OCI-LY1 (cell line): ENCODE data around the gene XPO6.

Source experiments
- H2AFZ ChIP-seq: fragments of 200-600 bp; sonication (generic), shearing (Covaris generic); 2 replicates; pipeline ENCODE4 v1.6.0; 2014; ENCODE audit warnings: antibody characterized with exemption, mild to moderate bottlenecking, low read length
- H3F3A ChIP-seq: fragments of 200-600 bp; sonication (generic), shearing (Covaris generic); 2 replicates; pipeline ENCODE4 v1.6.0; 2014; ENCODE audit warnings: mild to moderate bottlenecking, antibody characterized with exemption, low read length, moderate library complexity; ENCODE audit not compliant: insufficient read depth
- H3K27ac ChIP-seq: fragments of 200-600 bp; sonication (generic); 2 replicates; pipeline ENCODE4 v1.5.1; 2014; ENCODE audit warnings: low read length, mixed run types, mild to moderate bottlenecking, low read depth; ENCODE audit not compliant: poor library complexity, severe bottlenecking
- H3K27me3 ChIP-seq: fragments of 200-600 bp; sonication (generic); 2 replicates; pipeline ENCODE4 v1.6.0; 2014; ENCODE audit warnings: antibody characterized with exemption, mild to moderate bottlenecking, low read length, moderate library complexity; ENCODE audit not compliant: insufficient read depth
- H3K36me3 ChIP-seq: fragments of 200-600 bp; sonication (generic); 2 replicates; pipeline ENCODE4 v1.6.1; 2014; ENCODE audit warnings: mild to moderate bottlenecking, antibody characterized with exemption, low read length, moderate library complexity, mixed read lengths; ENCODE audit not compliant: insufficient read depth
- H3K4me1 ChIP-seq: fragments of 200-600 bp; sonication (generic); 2 replicates; pipeline ENCODE4 v1.5.1; 2014; ENCODE audit warnings: mild to moderate bottlenecking, low read length, moderate library complexity; ENCODE audit not compliant: insufficient read depth, severe bottlenecking
- H3K4me2 ChIP-seq: fragments of 200-600 bp; sonication (generic), shearing (Covaris generic); 2 replicates; pipeline ENCODE4 v1.6.1; 2014; ENCODE audit warnings: low read length
- H3K4me3 ChIP-seq: fragments of 200-600 bp; sonication (generic); 2 replicates; pipeline ENCODE4 v1.5.1; 2014; ENCODE audit warnings: low read length, low read depth, mild to moderate bottlenecking, mixed read lengths; ENCODE audit not compliant: poor library complexity, severe bottlenecking
- H3K79me2 ChIP-seq: fragments of 200-600 bp; shearing (Covaris generic); 2 replicates; pipeline ENCODE4 v1.6.1; 2016; ENCODE audit warnings: mixed run types, low read length, mixed read lengths; ENCODE audit not compliant: insufficient read depth
- H3K9ac ChIP-seq: fragments of 200-600 bp; sonication (generic), shearing (Covaris generic); 2 replicates; pipeline ENCODE4 v1.6.1; 2014; ENCODE audit warnings: mild to moderate bottlenecking, low read length, mixed read lengths
- H3K9me2 ChIP-seq: fragments of 200-600 bp; sonication (generic), shearing (Covaris generic); 2 replicates; pipeline ENCODE4 v1.6.1; 2014; ENCODE audit warnings: low read depth, mild to moderate bottlenecking, low read length, mixed read lengths
- H3K9me3 ChIP-seq: fragments of 200-600 bp; shearing (Covaris generic); 2 replicates; pipeline ENCODE4 v1.6.1; 2014; ENCODE audit warnings: low read length, mixed read lengths
- H4K20me1 ChIP-seq: fragments of 200-600 bp; sonication (generic), shearing (Covaris generic); 2 replicates; pipeline ENCODE4 v1.6.0; 2016; ENCODE audit warnings: mild to moderate bottlenecking, low read length; ENCODE audit not compliant: insufficient read depth
- CTCF ChIP-seq: fragments of 200-600 bp; sonication (generic), shearing (Covaris generic); IDR thresholded peaks from 2 replicates; pipeline ENCODE4 v1.5.1; 2017; ENCODE audit warnings: mild to moderate bottlenecking, antibody characterized with exemption, low read length, moderate library complexity, mixed read lengths
- EZH2 ChIP-seq: fragments of 200-600 bp; sonication (generic), shearing (Covaris generic); IDR thresholded peaks from 2 replicates; pipeline ENCODE4 v1.8.0; 2017; ENCODE audit warnings: borderline replicate concordance, mixed run types, mild to moderate bottlenecking, antibody characterized with exemption, low read length, moderate library complexity, mixed read lengths

The XPO6 gene

GRCh38 chr16:28078261-28078660, 133.5 kb downstream of the XPO6 start:
- Histone ChIP-seq H3K9me3 (no peaks in the 10 kb centered on the region), H3K4me1 (no peaks in the 10 kb centered on the region), H3K79me2 (no peaks in the 10 kb centered on the region), H2AFZ (no peak overlapping the region), H4K20me1 (no peaks in the 10 kb centered on the region), H3K36me3 (no peaks in the 10 kb centered on the region), H3K27ac (no peak overlapping the region), H3K4me3 (no peak overlapping the region), H3K9ac (no peak overlapping the region), H3F3A (no peaks in the 10 kb centered on the region), H3K9me2 (no peaks in the 10 kb centered on the region), H3K4me2 (no peak overlapping the region), H3K27me3 (no peaks in the 10 kb centered on the region; the same call in 1 of the 2 replicates)
- TF ChIP-seq EZH2 (no peak), CTCF (no peak)

- Histone ChIP-seq H3K27me3 (no peaks in the 10 kb centered on the region; the same call in 1 of the 2 replicates), H3K4me3 (no peak overlapping the region), H4K20me1 (no peaks in the 10 kb centered on the region), H3K36me3 (no peaks in the 10 kb centered on the region), H3K27ac (no peak overlapping the region), H3K9me3 (no peaks in the 10 kb centered on the region), H3K4me2 (no peak overlapping the region), H3K4me1 (no peaks in the 10 kb centered on the region), H3F3A (no peaks in the 10 kb centered on the region), H3K9ac (no peak overlapping the region), H2AFZ (no peak overlapping the region), H3K9me2 (no peaks in the 10 kb centered on the region), H3K79me2 (no peaks in the 10 kb centered on the region)
- TF ChIP-seq EZH2 (no peak), CTCF (no peak)
These were observed 137.9 kb downstream of the XPO6 start for GRCh38 chr16:28073836-28074235.

- H3K4me1 ChIP-seq, result no peaks in the 10 kb centered on the region
- no peak overlapping the region for H3K9ac ChIP-seq
- no peaks in the 10 kb centered on the region for H3K9me2 ChIP-seq
- no peak overlapping the region for H2AFZ ChIP-seq
- no peak overlapping the region for H3K4me3 ChIP-seq
- H3K9me3 ChIP-seq, result no peaks in the 10 kb centered on the region
- no peaks in the 10 kb centered on the region for H3K79me2 ChIP-seq
- H3K27ac ChIP-seq, result no peak overlapping the region
- TF ChIP-seq CTCF, result no peak
- no peak for TF ChIP-seq EZH2
- H3K4me2 ChIP-seq, result no peak overlapping the region
- H3K27me3 ChIP-seq, result no peaks in the 10 kb centered on the region; the same call in 1 of the 2 replicates
- no peaks in the 10 kb centered on the region for H3F3A ChIP-seq
- no peaks in the 10 kb centered on the region for H4K20me1 ChIP-seq
- H3K36me3 ChIP-seq, result no peaks in the 10 kb centered on the region
These were observed 139.7 kb downstream of the XPO6 start for GRCh38 chr16:28072087-28072486.
